ENCODE results near the gene TF.

Gene TF

DNA sequence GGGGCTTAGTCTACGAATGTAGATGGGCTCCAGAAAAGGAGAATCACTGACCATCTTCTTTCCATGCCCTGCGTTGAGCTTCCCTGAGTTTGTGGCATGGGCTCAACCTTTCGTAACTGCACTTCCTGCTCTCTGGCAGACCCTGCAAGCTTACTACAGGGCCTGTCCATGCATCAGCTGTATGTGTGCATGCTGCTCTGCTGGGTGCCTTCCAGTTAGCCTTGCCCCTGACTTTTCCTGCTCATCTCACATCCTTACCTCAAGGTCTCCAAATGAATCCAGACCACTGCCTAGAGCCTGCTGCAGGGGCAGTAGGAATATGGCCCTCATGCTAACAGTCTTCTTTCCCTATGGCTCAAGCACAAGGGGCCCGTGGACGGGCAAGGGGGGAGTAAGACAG lies 2.0 kb upstream of the TF start:
- TF ChIP-seq, protein P1, sequence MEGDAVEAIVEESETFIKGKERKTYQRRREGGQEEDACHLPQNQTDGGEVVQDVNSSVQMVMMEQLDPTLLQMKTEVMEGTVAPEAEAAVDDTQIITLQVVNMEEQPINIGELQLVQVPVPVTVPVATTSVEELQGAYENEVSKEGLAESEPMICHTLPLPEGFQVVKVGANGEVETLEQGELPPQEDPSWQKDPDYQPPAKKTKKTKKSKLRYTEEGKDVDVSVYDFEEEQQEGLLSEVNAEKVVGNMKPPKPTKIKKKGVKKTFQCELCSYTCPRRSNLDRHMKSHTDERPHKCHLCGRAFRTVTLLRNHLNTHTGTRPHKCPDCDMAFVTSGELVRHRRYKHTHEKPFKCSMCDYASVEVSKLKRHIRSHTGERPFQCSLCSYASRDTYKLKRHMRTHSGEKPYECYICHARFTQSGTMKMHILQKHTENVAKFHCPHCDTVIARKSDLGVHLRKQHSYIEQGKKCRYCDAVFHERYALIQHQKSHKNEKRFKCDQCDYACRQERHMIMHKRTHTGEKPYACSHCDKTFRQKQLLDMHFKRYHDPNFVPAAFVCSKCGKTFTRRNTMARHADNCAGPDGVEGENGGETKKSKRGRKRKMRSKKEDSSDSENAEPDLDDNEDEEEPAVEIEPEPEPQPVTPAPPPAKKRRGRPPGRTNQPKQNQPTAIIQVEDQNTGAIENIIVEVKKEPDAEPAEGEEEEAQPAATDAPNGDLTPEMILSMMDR (IDR thresholded peaks at IDR 0.05; ENCODE audit: insufficient read depth, low read length, missing control alignments): no peak
- POLR2A ChIA-PET: interaction anchor here (0.7 kb wide), 1 partner anchor 972 kb away, joined by 3 read pairs; no protein-coding TSS in a partner anchor
- DNase-seq (ENCODE audit: low read depth, low spot score): no peak
- CTCF ChIA-PET: no interaction called here
- H3K4me3 ChIP-seq (ENCODE audit: low read depth, low read length): no peak overlapping the region

DNA sequence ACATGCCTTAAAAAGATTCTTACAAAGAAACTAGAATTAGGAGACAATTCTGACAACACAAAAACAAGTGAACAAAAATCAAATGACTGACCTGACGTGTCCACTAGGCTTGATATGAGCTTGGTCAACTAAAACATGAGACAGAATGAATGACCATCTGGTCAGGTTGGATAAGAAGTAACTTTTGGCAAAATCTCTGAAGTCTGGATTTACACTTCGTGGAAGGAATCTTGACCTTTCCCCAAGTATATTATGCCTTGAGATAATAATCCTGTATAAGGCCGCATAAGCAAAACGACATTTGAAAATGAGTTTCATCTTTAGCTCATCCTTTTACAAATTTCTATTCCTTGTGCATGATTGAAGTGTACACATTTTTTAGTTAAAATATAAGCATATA lies 1.1 kb upstream of the TF start:
- ChIA-PET CTCF (no interaction called here), POLR2A (no interaction called here)
- DNase-seq (ENCODE audit: low read depth, low spot score): no peak
- no peak overlapping the region for H3K4me3 ChIP-seq (ENCODE audit: low read depth, low read length)
- TF ChIP-seq, protein P1 (IDR thresholded peaks at IDR 0.05; ENCODE audit: insufficient read depth, low read length, missing control alignments): no peak

DNA sequence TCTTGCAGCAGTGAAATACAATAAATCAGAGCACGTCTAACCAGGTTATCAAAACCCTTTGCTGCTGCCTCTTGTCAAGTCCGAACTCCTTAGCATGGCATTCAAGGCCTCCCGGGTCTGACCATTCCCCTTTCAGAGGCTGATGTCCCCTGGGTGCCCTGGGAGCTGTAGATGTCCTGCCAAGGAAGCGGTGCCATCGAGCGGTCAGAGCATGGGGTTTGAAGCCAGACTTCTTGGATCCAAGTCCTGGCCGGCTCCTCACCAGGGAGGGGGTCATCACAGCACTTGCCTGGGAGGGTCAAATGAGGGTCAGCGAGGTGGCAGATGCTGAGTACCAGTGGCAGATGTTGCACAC lies 496 bp downstream of the TF start:
- CTCF ChIA-PET: no interaction called here
- no peak for DNase-seq (ENCODE audit: low read depth, low spot score)
- POLR2A ChIA-PET: no interaction called here
- TF ChIP-seq, protein P1 (IDR thresholded peaks at IDR 0.05; ENCODE audit: insufficient read depth, low read length, missing control alignments): no peak
- no peak overlapping the region for H3K4me3 ChIP-seq (ENCODE audit: low read depth, low read length)

DNA sequence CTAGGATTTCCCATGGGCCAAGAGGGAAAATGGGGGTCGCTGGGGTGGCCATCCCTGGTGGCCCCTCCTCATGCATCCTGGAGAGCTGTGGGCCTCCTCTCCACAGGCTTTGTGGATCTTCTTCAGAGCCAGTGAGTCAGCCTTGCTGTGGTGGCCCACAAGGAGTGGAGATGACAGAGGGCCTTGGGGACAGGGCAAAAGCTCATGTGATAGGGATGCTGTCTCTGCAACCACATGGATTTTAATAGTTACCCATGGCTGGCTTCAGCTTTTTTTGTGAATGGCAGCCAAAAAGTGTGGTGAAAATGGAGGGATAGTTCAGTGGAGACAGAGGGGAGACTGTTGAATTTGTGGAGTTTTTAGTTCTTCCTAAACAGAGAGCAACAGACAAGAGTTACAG lies 1.2 kb downstream of the TF start:
- H3K4me3 ChIP-seq (ENCODE audit: low read depth, low read length): no peak overlapping the region
- ChIA-PET CTCF (no interaction called here), POLR2A (no interaction called here)
- TF ChIP-seq, protein P1 (IDR thresholded peaks at IDR 0.05; ENCODE audit: insufficient read depth, low read length, missing control alignments): no peak
- DNase-seq (ENCODE audit: low read depth, low spot score): no peak

DNA sequence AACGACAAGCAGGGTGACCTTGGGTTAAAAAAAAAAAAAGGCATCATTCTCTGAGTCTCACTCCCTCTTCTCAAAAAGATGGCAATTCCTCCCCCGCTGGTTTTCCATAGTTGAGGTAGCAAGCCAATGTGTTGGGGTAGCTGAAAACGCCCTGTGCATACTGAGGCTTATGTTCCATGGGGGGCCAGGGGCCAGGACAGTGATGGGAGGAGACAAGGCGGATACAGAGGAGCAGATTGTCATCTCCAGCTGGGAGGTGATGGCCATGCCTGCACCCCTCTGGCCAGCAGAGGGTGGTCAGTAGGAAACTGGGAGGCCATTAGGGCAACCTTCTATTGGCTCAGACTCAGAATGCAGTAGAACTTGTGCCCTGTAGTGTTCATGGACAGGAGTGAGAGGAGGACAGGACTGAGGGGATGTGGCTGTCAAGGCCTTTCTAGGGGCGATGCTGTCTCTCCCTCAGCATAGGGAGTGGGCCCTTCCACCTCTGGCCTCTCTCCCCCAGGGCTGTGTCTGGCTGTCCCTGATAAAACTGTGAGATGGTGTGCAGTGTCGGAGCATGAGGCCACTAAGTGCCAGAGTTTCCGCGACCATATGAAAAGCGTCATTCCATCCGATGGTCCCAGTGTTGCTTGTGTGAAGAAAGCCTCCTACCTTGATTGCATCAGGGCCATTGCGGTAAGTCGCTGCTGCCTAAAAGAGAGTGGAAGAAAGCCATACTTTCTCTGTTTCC lies 1.9 kb downstream of the TF start:
- ChIA-PET POLR2A (no interaction called here), CTCF (interaction anchor here (0.7 kb wide), 1 partner anchor 14 kb away, joined by 3 read pairs; no protein-coding TSS in a partner anchor)
- DNase-seq (ENCODE audit: low read depth, low spot score): no peak
- H3K4me3 ChIP-seq (ENCODE audit: low read depth, low read length): no peak overlapping the region
- TF ChIP-seq, protein P1 (IDR thresholded peaks at IDR 0.05; ENCODE audit: insufficient read depth, low read length, missing control alignments): no peak

DNA sequence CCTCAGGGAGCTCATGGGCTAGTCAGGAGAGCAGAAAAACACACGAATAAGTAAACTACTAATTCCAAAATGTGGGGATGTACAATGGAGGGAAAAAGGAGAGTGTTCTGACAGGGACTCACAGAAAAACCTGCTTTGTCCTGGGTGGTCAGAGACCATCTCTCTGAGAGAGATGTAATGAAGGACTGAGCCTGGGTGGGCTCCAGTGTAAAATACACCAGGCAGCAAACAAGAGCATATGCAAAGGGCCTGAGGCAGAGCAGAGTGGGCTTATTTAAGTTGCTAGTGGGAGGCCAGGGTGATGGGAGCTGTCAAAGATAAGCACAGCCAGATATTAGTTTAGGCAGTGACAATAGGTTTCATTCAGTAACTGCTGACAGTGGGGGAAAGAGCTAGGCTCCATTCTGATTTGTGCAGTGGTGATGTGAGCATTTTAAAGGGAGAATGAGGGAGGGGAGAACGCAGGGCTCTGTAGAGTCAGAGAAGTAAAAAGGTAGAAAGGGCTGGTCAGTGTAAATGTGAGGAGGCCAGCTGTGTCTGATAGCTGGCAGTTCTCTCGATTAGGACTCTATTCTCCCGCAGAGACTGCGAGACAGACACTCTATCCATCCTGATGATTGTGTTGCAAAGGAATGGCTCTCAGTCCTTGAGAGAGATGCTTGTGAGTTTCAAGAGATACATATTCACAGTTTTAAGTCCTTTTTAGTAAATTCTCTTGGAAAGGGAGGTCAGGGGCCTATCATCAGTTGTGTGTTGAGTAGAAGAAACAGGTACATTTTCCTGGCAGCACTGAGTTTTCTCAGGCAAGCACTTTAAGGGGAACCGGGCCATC lies 3.5 kb downstream of the TF start:
- POLR2A ChIA-PET: no interaction called here
- CTCF ChIA-PET: no interaction called here
- H3K4me3 ChIP-seq (ENCODE audit: low read depth, low read length): no peak overlapping the region
- TF ChIP-seq, protein P1 (IDR thresholded peaks at IDR 0.05; ENCODE audit: insufficient read depth, low read length, missing control alignments): no peak
- no peak for DNase-seq (ENCODE audit: low read depth, low spot score)

Measured in AG04449 (cell line).